ENCODE data around the gene PIK3AP1.

Gene PIK3AP1

DNA sequence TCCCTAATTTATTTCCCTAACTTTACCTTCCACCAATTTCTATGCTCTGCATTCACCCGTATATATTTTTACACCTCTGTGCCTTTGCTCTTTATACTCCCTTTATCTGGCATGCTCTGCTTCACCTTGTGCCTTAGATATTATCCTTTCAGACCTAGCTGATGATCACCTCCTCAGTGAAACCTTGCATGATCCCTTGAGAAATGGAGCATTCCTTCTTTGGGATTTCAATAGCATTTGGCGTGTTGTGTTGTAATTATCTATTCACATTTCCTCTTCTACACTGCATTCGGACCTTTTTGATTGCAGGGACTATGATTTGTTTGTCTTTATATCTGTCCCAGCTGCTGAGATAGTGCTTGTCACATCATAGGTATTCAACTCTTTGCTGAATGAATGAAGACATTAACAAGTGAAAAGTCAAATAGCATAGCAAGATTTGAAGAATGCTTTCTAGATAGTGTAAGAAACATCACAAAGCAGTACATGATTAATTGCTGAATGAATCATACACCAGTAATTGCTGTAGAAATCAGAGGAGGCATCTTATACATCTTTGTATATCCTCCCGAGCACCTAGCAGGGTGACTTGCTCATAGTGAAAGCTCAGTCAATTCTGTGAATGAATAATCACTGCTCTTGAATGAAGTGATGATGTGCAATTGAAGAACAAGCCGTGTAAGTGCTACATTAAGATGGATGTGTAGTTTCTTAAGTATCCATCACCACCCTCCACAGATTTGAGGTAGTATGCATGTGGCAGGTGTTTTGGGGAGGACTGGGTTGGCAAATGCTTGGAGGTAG is 131.5 kb downstream of the PIK3AP1 start:
- H3K79me2 ChIP-seq (ENCODE audit: control insufficient read depth, insufficient read depth, low read length, unreplicated experiment), result peaks cover 33% of the 10 kb centered on the region
- no peak overlapping the region for H3K27ac ChIP-seq (ENCODE audit: low read depth, low read length)
- no peaks in the 10 kb centered on the region for H3K36me3 ChIP-seq (ENCODE audit: insufficient read depth, low read length)
- H3K27me3 ChIP-seq (ENCODE audit: insufficient read depth, low read length), result no peaks in the 10 kb centered on the region
- H3K4me1 ChIP-seq (ENCODE audit: control insufficient read depth, insufficient read depth, low read length, unreplicated experiment), result peaks cover 21% of the 10 kb centered on the region
- peak overlapping the region; percentile 97 for H3K4me3 ChIP-seq (ENCODE audit: low read depth, low read length)
- no peak overlapping the region for H2AFZ ChIP-seq (ENCODE audit: low read length, unreplicated experiment)

DNA sequence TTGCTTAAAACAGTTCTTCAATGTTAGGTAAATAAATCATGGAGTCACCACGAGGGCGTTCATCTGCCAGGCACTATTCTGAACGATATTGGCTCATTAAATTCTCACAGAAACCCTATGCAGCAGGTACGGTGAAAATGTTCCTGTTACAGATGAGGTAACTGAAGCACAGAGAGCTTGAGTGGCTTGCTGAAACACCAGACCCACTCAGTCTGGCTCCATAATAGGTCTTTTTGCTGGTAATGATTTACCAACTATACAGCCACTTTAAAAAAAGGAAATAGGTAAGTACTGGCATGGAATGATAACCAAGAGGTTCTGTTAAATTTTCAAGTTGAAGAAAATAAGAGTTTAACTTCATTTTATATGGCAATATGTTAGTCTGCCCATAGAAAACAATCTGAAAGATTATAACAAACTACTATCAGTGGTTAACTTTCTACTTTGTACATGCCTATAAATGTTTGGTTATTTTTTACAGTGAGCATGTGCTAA is 132.2 kb downstream of the PIK3AP1 start:
- H3K27me3 ChIP-seq (ENCODE audit: insufficient read depth, low read length), result no peaks in the 10 kb centered on the region
- H3K27ac ChIP-seq (ENCODE audit: low read depth, low read length), result peak overlapping the region; percentile 96
- H3K79me2 ChIP-seq (ENCODE audit: control insufficient read depth, insufficient read depth, low read length, unreplicated experiment), result peaks cover 40% of the 10 kb centered on the region
- H2AFZ ChIP-seq (ENCODE audit: low read length, unreplicated experiment), result peak overlapping the region; percentile 96
- no peaks in the 10 kb centered on the region for H3K36me3 ChIP-seq (ENCODE audit: insufficient read depth, low read length)
- H3K4me1 ChIP-seq (ENCODE audit: control insufficient read depth, insufficient read depth, low read length, unreplicated experiment), result peaks cover 25% of the 10 kb centered on the region
- H3K4me3 ChIP-seq (ENCODE audit: low read depth, low read length), result peak overlapping the region; percentile 97

DNA sequence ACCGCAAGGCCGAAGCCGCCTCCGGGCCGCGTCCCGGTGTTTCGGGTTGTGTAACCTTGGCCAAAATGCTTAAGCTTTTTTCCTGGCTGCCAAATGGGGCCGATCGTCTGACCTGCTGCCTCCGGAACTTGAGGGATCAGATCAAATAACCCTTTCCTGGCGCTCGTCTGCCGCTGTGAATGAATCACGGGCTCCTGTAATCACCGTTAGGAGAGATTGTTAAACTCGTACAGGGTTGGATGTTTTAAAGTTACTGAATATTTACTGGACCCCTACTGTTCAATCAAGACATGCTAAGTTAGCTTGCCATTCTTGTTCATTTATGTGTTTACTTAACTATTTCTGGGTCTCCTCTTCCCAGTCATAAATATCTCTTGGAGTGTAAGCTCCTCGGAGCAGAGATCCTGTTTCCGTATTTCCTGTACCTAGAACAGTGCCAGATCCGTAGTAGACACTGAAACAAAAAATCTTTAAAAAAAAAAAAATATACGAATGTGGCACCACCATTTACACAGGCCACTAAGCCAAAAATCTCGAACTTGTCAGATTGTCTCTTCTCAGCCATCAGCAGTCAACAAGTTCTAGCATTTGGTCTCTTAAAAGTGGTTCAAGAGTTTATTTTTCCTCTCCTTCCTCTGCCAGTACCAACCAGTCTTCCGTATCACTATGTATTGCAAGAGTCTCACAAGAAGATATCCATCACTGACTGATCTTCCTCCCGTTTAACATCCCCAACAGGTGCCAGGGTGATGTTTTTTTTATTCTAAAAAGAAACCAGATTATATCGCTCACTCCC is 132.9 kb downstream of the PIK3AP1 start:
- Histone ChIP-seq H3K27ac (ENCODE audit: low read depth, low read length) (peak overlapping the region; percentile 96), H3K4me3 (ENCODE audit: low read depth, low read length) (peak overlapping the region; percentile 97), H2AFZ (ENCODE audit: low read length, unreplicated experiment) (peak overlapping the region; percentile 96), H3K79me2 (ENCODE audit: control insufficient read depth, insufficient read depth, low read length, unreplicated experiment) (peaks cover 46% of the 10 kb centered on the region), H3K36me3 (ENCODE audit: insufficient read depth, low read length) (no peaks in the 10 kb centered on the region), H3K4me1 (ENCODE audit: control insufficient read depth, insufficient read depth, low read length, unreplicated experiment) (peaks cover 26% of the 10 kb centered on the region), H3K27me3 (ENCODE audit: insufficient read depth, low read length) (no peaks in the 10 kb centered on the region)

DNA sequence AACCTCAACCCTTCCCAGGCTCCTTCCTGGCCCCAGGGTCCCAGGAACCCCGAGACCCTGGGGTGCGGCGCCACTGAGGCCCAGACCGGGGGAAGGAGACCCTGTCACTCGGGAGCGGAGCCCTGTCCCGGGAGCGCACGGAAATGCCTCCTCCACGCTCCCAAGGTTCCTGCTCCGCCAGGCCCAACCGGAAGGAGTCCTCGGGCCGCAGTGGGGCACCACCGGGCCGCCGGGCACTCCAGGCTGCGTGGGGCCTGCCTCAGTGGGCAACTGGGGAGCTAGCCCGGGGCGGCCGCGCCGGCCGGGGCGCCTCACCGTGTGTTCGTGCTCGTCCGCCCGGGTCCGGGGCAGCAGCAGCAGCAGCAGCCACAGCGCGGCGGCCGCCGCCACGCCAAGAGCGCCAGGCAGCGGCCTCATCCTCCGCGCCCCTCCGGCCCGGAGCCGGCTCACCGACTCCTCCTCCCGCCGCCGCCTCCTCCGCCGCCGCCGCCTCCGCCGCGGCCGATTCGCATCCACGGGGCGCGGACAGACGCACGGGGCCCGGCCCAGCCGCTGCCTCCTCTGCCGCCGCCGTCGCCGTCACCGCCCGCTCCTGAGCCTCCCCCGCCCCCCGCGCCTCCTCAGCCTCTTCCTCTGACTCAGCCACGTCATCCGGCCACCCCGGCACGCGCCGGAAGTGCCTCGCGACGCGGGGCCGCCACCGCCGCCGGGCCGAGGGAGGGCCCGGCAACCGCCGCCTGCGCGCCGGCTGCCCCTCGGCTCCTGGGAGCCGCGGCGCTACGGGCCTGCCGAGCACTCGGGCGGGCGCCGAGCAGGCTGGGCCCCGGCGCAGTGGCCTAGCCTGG is 133.7 kb downstream of the PIK3AP1 start, which contains the start of gene TM9SF3:
Gene TM9SF3, minus strand, starts transcription at position 594 of the 845 bp plus-strand sequence. Its CDS starts 177 bp downstream, at position 417.
- H2AFZ ChIP-seq (ENCODE audit: low read length, unreplicated experiment), result peak within 1 kb of the TSS; percentile 96

DNA sequence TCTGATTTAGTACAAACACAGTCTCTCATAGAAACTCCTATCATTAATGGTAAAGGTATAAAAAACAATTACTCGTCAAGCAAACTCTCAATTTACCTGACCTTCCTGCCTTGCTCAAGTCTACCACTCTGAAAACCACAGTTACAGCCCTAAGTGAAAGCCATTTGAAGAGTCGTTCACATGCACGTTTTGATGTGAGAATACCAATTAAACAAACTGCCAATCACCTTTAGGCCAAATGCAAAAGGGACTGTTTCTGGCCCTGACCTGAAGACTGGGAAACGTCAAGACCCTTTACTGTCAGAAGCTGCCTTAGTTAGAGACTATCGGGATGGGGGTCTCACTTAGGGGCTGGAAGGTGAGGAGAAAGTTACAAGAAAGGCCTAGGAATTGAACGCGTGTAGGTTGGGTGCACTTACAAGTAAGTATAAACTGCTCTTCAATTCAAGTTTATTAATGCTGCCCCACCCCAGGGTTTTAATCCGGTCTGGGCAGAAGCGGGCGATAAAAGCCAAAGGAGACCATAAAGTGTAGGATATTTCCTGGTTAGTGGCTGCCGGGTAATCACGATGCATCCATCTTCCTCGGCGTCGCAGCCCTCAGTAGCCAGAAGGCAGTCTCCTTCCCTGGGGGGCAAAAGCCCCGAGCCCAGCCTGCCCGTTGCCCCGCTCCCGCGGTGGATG is 134.4 kb downstream of the PIK3AP1 start:
- Histone ChIP-seq H3K4me3 (ENCODE audit: low read depth, low read length) (peak overlapping the region; percentile 97), H3K27me3 (ENCODE audit: insufficient read depth, low read length) (no peaks in the 10 kb centered on the region), H3K79me2 (ENCODE audit: control insufficient read depth, insufficient read depth, low read length, unreplicated experiment) (peaks cover 62% of the 10 kb centered on the region), H3K36me3 (ENCODE audit: insufficient read depth, low read length) (no peaks in the 10 kb centered on the region), H2AFZ (ENCODE audit: low read length, unreplicated experiment) (peak overlapping the region; percentile 74), H3K27ac (ENCODE audit: low read depth, low read length) (peak overlapping the region; percentile 96), H3K4me1 (ENCODE audit: control insufficient read depth, insufficient read depth, low read length, unreplicated experiment) (peaks cover 40% of the 10 kb centered on the region)

More for the DNA sequence above, 133.7 kb downstream of the PIK3AP1 start, which contains the start of gene TM9SF3:
- peaks cover 54% of the 10 kb centered on the region for H3K79me2 ChIP-seq (ENCODE audit: control insufficient read depth, insufficient read depth, low read length, unreplicated experiment)
- no peaks in the 10 kb centered on the region for H3K36me3 ChIP-seq (ENCODE audit: insufficient read depth, low read length)
- peak within 1 kb of the TSS; percentile 96 for H3K27ac ChIP-seq (ENCODE audit: low read depth, low read length)
- no peaks in the 10 kb centered on the region for H3K27me3 ChIP-seq (ENCODE audit: insufficient read depth, low read length)
- peak within 1 kb of the TSS; percentile 97 for H3K4me3 ChIP-seq (ENCODE audit: low read depth, low read length)
- peaks cover 34% of the 10 kb centered on the region for H3K4me1 ChIP-seq (ENCODE audit: control insufficient read depth, insufficient read depth, low read length, unreplicated experiment)

DNA sequence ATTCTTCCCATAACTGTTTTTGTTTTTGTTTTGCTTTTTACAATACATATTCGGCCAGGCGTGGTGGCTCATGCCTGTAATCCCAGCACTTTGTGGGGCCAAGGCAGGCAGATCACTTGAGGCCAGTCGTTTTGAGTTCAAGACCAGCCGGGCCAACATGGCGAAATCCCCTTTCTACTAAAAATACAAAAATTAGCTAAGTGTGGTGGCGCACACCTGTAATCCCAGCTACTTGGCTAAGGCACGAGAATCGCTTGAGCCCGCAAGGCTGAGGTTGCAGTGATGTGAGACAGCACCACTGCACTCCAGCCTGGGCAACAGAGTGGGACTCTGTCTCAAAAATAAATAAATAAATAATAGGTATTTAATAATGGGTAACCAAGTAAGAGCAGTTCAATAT is 135.8 kb downstream of the PIK3AP1 start:
- Histone ChIP-seq H3K4me3 (ENCODE audit: low read depth, low read length) (peak overlapping the region; percentile 97), H3K79me2 (ENCODE audit: control insufficient read depth, insufficient read depth, low read length, unreplicated experiment) (peaks cover 75% of the 10 kb centered on the region), H3K4me1 (ENCODE audit: control insufficient read depth, insufficient read depth, low read length, unreplicated experiment) (peaks cover 42% of the 10 kb centered on the region), H3K27ac (ENCODE audit: low read depth, low read length) (no peak overlapping the region), H2AFZ (ENCODE audit: low read length, unreplicated experiment) (no peak overlapping the region), H3K27me3 (ENCODE audit: insufficient read depth, low read length) (no peaks in the 10 kb centered on the region), H3K36me3 (ENCODE audit: insufficient read depth, low read length) (no peaks in the 10 kb centered on the region)

DNA sequence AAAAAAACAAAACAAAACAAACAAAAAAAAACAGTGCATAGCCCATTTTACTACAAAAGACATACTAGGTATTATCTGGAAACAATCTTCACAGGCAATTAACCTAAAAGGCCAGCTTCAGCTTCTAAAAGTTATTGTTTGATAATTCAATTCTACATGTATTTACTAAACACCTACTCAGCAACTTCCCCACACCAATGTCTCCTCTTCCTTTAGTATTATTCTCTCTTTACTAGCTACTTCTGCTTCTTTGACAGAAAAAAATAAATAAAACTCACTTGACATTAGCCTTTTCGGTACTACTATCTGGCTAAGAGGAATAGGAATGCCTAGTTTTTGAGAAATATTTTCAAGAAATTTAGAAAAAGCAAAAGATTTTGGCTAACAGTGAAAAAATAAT is 136.3 kb downstream of the PIK3AP1 start:
- peaks cover 79% of the 10 kb centered on the region for H3K79me2 ChIP-seq (ENCODE audit: control insufficient read depth, insufficient read depth, low read length, unreplicated experiment)
- H3K4me1 ChIP-seq (ENCODE audit: control insufficient read depth, insufficient read depth, low read length, unreplicated experiment), result peaks cover 40% of the 10 kb centered on the region
- H3K36me3 ChIP-seq (ENCODE audit: insufficient read depth, low read length), result no peaks in the 10 kb centered on the region
- H3K27me3 ChIP-seq (ENCODE audit: insufficient read depth, low read length), result no peaks in the 10 kb centered on the region
- H3K4me3 ChIP-seq (ENCODE audit: low read depth, low read length), result peak overlapping the region; percentile 97; the same call in 1 of the 2 replicates
- H2AFZ ChIP-seq (ENCODE audit: low read length, unreplicated experiment), result no peak overlapping the region
- no peak overlapping the region for H3K27ac ChIP-seq (ENCODE audit: low read depth, low read length)

DNA sequence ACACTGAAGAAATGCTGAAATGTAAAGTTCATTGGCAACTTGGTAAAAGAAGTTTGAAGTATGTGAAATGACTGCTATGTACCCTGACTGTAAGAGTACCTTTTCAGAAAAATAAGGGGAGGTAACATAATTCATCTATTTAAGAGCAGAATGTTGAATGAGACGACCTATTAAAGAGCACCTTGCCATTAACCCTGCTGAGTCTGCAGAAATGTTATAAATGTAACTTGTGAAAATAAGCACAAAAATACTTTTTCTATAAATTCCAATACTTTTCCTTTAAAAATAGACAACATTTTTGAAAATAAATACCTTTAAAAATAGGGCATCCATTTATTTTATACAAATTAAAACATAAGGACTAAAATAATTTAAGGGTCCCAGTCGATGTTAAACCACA is 141.2 kb downstream of the PIK3AP1 start:
- no peaks in the 10 kb centered on the region for H3K27me3 ChIP-seq (ENCODE audit: insufficient read depth, low read length)
- H3K36me3 ChIP-seq (ENCODE audit: insufficient read depth, low read length), result peaks cover 5% of the 10 kb centered on the region
- no peak overlapping the region for H2AFZ ChIP-seq (ENCODE audit: low read length, unreplicated experiment)
- H3K27ac ChIP-seq (ENCODE audit: low read depth, low read length), result no peak overlapping the region
- H3K79me2 ChIP-seq (ENCODE audit: control insufficient read depth, insufficient read depth, low read length, unreplicated experiment), result peaks cover 93% of the 10 kb centered on the region
- no peak overlapping the region for H3K4me3 ChIP-seq (ENCODE audit: low read depth, low read length)
- H3K4me1 ChIP-seq (ENCODE audit: control insufficient read depth, insufficient read depth, low read length, unreplicated experiment), result peaks cover 28% of the 10 kb centered on the region

DNA sequence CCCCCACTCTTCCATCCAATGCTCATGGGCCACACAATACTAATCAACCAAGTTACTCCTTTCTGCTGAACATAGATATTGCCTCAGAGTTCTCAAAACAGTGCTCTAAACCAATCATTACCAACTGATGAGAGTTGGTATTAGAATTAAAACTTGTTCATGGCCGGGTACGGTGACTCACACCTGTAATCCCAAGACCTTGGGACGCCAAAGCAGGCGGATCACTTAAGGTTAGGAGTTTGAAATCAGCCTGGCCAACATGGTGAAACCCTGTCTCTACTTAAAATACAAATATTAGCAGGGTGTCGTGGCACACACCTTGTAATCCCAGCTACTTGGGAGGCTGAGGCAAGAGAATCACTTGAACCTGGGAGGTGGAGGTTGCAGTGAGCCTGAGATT is 141.7 kb downstream of the PIK3AP1 start:
- H3K27ac ChIP-seq (ENCODE audit: low read depth, low read length), result no peak overlapping the region
- peaks cover 92% of the 10 kb centered on the region for H3K79me2 ChIP-seq (ENCODE audit: control insufficient read depth, insufficient read depth, low read length, unreplicated experiment)
- peaks cover 27% of the 10 kb centered on the region for H3K4me1 ChIP-seq (ENCODE audit: control insufficient read depth, insufficient read depth, low read length, unreplicated experiment)
- H3K36me3 ChIP-seq (ENCODE audit: insufficient read depth, low read length), result peaks cover 5% of the 10 kb centered on the region
- H3K4me3 ChIP-seq (ENCODE audit: low read depth, low read length), result no peak overlapping the region
- no peaks in the 10 kb centered on the region for H3K27me3 ChIP-seq (ENCODE audit: insufficient read depth, low read length)
- no peak overlapping the region for H2AFZ ChIP-seq (ENCODE audit: low read length, unreplicated experiment)

Measured in ACC112 (cell line).